RPMI7951 (cell line): Measurements from ENCODE around the gene PARP2. TPM values are rescaled to one million over a fixed set of nuclear protein-coding genes. Genes with fewer than 3 reads are reported as not detected.
"Not testable (repeated sequence)": the region's sequence is repeated elsewhere in the genome, so short reads cannot be mapped to it uniquely, and the experiment has no call there.

Experiments
- DNase-seq: peaks from one replicate; pipeline ENCODE4 v3.0.0-alpha.2; 2012; ENCODE audit warnings: low read depth
- total RNA-seq: library from RNA; depleted of rRNA; stranded (reverse); fragments of >200 nt; shearing (Covaris generic); gene quantifications from 2 replicates; pipeline ENCODE4 v1.2.3, GENCODE V29; 2014; rRNA removed

Gene PARP2
- 23.4 and 31.0 TPM in 2 replicates for total RNA-seq

GRCh38 chr14:20343092-20343861, at the start of gene PARP2:
Gene PARP2, plus strand, starts transcription at chr14:20343635. Its CDS starts 7 bp downstream, at chr14:20343642.
- DNase-seq, result peak; percentile 99

GRCh38 chr14:20294636-20295035, 48.8 kb upstream of the PARP2 start:
- no peak for DNase-seq

GRCh38 chr14:20295067-20295466, 48.4 kb upstream of the PARP2 start:
- no peak for DNase-seq

- DNase-seq, result peak; percentile 8
These were observed 41.2 kb upstream of the PARP2 start for GRCh38 chr14:20302042-20302755.

- peak; percentile 80 for DNase-seq
These were observed 38.0 kb upstream of the PARP2 start, which contains the start of gene TTC5 for GRCh38 chr14:20305265-20306078. Gene TTC5, minus strand, starts transcription at chr14:20305951. Its CDS starts 14 bp downstream, at chr14:20305937.

- no peak for DNase-seq
These were observed 37.4 kb upstream of the PARP2 start for GRCh38 chr14:20306079-20306423.

GRCh38 chr14:20314026-20314425, 29.4 kb upstream of the PARP2 start:
- no peak for DNase-seq

- no peak for DNase-seq
These were observed 25.7 kb upstream of the PARP2 start for GRCh38 chr14:20317720-20318119.

GRCh38 chr14:20327005-20327869, 16.2 kb upstream of the PARP2 start:
- peak; percentile 64 for DNase-seq

GRCh38 chr14:20328705-20329104, 14.7 kb upstream of the PARP2 start:
- DNase-seq, result no peak

- no peak for DNase-seq
These were observed 14.1 kb upstream of the PARP2 start for GRCh38 chr14:20329355-20329754.

GRCh38 chr14:20331053-20331613, 12.3 kb upstream of the PARP2 start:
- DNase-seq, result no peak

- peak; percentile 4 for DNase-seq
These were observed 11.0 kb upstream of the PARP2 start for GRCh38 chr14:20332431-20332787.

- peak; percentile 90 for DNase-seq
These were observed 10.5 kb upstream of the PARP2 start, which contains the start of gene CCNB1IP1 for GRCh38 chr14:20332788-20333493. Gene CCNB1IP1, minus strand, starts transcription at chr14:20333279. Its CDS starts 16,756 bp downstream, at chr14:20316523.

GRCh38 chr14:20333494-20333841, 10.0 kb upstream of the PARP2 start:
- DNase-seq, result no peak

- no peak for DNase-seq
These were observed 9.4 kb upstream of the PARP2 start for GRCh38 chr14:20334017-20334416.

- not testable (repeated sequence) for DNase-seq
These were observed 2.4 kb upstream of the PARP2 start for GRCh38 chr14:20341032-20341431.

- no peak for DNase-seq
These were observed 1.8 kb upstream of the PARP2 start for GRCh38 chr14:20341646-20342045.

GRCh38 chr14:20343862-20344220, 406 bp downstream of the PARP2 start:
- peak; percentile 18 for DNase-seq

- no peak for DNase-seq
These were observed 1.9 kb downstream of the PARP2 start for GRCh38 chr14:20345366-20345765.
